Measurements from ENCODE around the gene SYCE3.

SYCE3 gene

GRCh38 chr22:50584106-50585096, 21.7 kb upstream of the SYCE3 start:
- TF ChIP-seq CTCF (IDR thresholded peaks at IDR 0.05; ENCODE audit: low read length, missing control alignments): no peak
- no peak overlapping the region for H3K4me3 ChIP-seq (replicated peaks; ENCODE audit: low read depth, low read length)
- no peak for DNase-seq (ENCODE audit: low read depth)

- H3K4me3 ChIP-seq (replicated peaks; ENCODE audit: low read depth, low read length): peak overlapping the region; percentile 73
- no peak for DNase-seq (ENCODE audit: low read depth)
- no peak for TF ChIP-seq CTCF (IDR thresholded peaks at IDR 0.05; ENCODE audit: low read length, missing control alignments)
Observed at GRCh38 chr22:50583294-50583861, 20.7 kb upstream of the SYCE3 start.

- peak; percentile 97 for DNase-seq (ENCODE audit: low read depth)
- TF ChIP-seq CTCF (IDR thresholded peaks at IDR 0.05; ENCODE audit: low read length, missing control alignments): no peak
- peak within 1 kb of the TSS; percentile 78 for H3K4me3 ChIP-seq (replicated peaks; ENCODE audit: low read depth, low read length)
Observed at GRCh38 chr22:50582493-50583293, 20.0 kb upstream of the SYCE3 start, which contains the start of gene CHKB. Gene CHKB, minus strand, starts transcription at chr22:50582849. Its CDS starts 68 bp downstream, at chr22:50582781.

- TF ChIP-seq CTCF (IDR thresholded peaks at IDR 0.05; ENCODE audit: low read length, missing control alignments): no peak
- peak overlapping the region; percentile 78 for H3K4me3 ChIP-seq (replicated peaks; ENCODE audit: low read depth, low read length)
- DNase-seq (ENCODE audit: low read depth): peak; percentile 17
Observed at GRCh38 chr22:50581950-50582492, 19.3 kb upstream of the SYCE3 start.

GRCh38 chr22:50581031-50581949, 18.6 kb upstream of the SYCE3 start:
- no peak for TF ChIP-seq CTCF (IDR thresholded peaks at IDR 0.05; ENCODE audit: low read length, missing control alignments)
- DNase-seq (ENCODE audit: low read depth): no peak

More at GRCh38 chr22:50581031-50581949, 18.6 kb upstream of the SYCE3 start:
- H3K4me3 ChIP-seq (replicated peaks; ENCODE audit: low read depth, low read length): peak overlapping the region; percentile 78

Data from fibroblast of pulmonary artery (primary cell).